ENCODE results near the gene SCYGR7.

GRCh38 chr2:227706859-227707258, 21.3 kb upstream of the SCYGR7 start:
- TF ChIP-seq CTCF (IDR thresholded peaks at IDR 0.05 in 4 of 5, conservative IDR thresholded peaks at IDR 0.05 in 1 of 5) (no peak), POLR2A (IDR thresholded peaks at IDR 0.05) (no peak)

Data from gastrocnemius medialis (tissue), 4 donors.